HG03108 (cell line): Measurements from ENCODE around the gene SLC6A7.

Source experiments
- ATAC-seq: cut with Tn5 transposase; IDR thresholded peaks from one replicate; pipeline ENCODE4 v1.9.1; 2021; ENCODE audit warnings: moderate library complexity; ENCODE audit not compliant: unreplicated experiment

The SLC6A7 gene

DNA sequence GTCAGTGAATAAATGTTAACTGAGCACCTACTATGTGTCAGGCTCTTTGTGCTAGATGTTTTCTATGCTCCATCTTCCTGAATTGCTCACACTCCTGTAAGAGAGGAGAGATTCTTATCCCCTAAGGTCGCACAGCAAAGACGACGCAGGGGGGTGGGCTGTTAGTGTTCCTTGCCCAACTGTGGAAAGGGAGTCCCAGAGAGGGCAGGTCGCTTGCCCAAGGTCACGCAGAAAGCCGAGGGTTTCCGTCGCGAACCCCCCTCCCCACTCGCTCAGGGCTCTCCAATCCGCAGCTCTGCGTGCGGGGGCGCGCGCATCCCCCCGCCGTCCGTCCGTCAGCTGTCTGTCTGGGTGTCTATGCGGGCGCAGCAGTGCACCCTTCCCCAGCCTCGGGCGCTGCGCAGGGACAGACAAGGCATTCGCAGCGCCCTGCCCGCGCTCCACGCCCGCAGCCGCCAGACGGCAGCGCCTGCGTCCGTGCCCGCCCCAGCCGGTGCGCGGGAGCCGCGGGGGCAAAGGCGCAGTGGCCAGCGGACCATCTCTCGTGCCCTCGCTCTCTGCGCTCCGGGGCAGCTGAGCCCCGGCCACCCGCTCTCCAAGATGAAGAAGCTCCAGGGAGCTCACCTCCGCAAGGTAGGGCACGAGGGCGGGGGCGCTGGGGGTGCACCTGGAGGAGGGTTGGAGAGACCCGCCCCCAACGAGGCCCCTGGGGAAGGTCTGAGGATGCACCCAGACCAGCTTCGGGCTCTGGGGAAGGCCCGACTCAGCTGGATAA, at the start of gene SLC6A7:
SLC6A7 (plus strand) TSS at position 335 of the 775 bp plus-strand sequence; CDS start at position 601, 266 bp downstream.
- no peak for ATAC-seq

DNA sequence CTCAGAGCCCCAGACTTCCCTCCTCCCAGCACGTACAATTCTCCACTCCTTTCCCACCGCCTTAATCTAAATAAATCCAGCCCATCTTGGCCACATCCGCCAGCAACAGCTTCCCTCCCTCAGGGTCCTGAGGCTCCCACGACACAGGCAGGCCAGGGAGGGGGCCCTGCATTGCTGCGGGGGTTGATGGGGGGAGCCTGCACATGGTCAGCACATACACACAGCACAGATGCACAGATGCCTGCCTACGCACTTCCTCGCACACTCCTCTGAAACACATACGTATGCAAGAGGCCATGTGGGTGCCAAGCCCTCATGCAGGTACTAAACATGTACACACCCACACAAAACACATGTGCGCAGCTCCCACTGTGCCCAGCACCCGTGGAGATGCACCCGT, 49.0 kb upstream of the SLC6A7 start:
- ATAC-seq = no peak

DNA sequence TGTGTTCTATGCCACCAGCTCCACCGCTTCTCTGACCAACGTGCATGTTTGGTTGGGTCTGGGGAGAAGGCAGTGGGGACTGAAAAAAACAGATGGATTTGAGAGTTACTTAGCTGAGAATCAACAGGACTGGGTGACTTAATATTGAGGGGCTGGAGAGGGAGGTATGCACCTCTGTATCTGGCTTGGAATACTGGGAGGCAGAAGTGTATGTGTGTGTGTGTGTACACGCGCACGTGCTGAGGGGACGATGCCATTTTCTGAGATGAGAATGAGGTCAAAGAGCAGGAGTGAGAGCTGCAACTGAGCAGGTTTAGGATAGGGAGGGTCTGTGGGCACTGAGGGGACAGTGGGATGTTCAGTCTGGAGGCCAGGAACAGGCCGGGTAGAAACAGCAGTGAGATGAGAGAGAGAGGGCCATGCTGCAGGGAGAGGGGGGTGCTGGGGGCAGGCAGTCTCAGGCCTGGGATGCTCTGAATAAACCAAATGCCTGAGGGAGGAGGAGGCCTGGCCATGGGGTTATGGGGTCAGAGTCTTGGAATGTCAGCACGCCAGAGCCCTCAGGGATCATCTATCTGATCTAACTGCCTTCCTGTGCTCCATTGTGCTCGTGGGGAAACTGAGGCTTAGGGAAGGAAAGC, 48.2 kb upstream of the SLC6A7 start:
- no peak for ATAC-seq

DNA sequence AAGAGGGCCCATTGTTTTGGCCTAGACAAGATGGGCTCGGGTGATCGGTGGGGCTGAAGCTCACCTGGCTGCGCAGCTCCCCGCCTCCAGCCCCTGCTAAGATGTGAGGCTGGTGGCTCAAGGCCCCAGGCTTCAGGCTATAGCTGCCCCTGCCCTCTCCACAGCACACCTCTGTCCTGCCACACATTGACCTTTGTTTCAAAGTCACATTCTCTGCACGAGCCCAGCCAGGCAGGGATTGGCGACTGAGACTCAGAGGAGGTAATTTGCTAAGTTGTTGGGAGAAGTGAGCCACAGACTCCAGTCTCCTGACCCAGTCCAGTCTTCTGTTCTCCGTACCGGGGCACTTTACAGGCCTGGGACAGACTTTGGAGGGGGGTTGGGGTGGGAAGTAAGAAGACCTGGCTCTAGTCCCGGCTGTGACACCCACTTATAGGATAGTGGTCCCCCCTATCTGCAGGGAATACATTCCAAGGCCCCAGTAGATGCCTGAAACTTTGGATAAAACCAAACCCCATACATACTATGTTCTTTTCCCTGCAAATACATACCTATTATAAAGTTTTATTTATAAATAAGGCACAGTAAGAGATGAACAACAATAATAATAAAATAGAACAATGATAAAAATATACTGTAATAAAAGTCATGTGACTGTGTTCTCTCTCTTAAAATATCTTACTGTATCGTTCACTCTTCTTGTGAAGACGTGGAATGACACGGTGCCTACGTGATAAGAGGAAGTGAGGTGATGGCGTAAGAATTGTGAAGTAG, 47.5 kb upstream of the SLC6A7 start:
- no peak for ATAC-seq

DNA sequence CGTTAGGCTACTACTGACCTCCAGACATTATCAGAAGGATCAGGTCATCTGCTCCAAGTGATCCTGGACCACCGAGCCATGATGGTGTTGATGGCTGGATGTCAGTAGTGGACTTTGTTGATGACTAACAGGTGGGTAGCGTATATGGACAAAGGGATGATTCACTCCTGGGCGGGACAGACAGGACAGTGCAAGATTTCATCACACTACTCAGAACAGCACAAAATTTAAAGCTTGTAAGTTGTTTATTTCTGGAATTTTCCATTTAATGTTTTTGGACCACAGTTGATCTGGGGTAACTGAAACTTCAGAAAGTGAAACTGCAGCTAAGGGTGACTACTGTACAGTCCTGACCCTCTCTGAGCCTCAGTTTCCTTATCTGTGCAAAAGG, 46.9 kb upstream of the SLC6A7 start:
- no peak for ATAC-seq

DNA sequence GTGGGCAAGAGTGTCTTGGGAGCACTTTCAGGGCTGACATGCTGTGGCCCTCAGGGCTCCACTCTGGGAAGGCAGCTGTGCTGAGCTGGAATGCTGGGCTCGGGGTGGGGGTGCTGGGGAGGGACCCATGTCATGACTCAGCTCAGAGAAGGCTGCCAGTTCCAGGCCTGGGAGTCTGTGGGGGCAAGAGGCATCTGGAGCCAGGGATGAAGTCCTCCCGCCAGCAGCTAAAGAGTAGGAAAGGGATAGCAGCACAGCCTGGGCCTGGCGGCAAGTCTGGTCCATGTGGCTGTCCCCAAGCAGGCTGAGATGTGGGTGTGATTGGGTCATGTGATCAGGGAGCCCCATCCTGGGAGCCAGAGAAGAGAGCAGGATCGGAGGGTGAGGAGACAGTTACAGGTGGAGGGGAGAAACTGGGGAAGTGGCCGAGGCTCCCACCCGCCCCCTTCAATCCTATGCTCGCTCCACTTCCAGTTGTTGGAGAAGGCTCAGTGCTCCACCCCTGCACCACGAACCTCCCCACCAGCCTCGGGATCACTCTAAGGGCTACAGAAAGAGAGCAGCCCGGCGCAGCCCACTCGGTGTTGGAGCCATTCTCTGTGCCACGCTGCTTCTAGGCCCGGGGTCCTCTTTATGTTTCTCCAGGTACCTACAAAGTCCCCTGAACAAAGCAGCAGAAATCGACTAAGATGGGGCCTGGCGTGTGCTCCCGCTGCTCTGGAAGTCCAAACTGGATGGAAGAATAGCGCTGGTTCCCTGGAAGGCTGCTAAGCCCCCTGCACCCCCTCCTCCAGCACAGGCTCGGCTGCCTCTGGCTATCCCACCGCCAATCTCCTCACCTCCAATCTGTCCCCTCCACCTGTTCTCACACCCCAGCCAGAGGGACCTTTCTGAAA, 46.3 kb upstream of the SLC6A7 start:
- no peak for ATAC-seq

DNA sequence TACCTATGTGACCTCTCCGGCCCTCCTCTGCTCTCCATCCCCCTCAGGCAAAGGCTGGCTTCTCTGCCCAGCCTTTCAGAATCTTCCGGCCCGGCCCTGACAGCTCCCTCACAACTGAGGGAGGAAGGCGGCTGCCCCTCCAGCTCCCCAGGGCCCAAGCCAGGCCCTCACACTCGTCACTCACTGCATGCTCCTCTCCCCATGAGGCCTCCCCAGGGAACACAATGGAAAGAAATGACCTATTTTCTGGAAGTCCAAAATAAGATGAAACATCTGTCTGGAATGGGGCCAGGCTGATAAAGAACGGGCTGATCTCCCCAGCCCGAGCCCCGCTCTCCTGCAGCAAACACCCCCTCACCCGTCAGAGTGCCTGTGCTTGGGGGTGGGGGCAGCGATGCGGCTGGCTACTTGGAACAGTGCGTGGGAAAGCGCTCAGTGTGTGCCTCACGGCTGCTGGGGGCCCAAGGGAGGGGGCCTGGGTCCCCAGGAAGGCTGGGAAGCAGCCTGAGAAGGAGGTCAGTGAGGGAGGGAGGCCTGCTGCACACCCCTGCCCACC, 45.5 kb upstream of the SLC6A7 start:
- ATAC-seq = no peak

DNA sequence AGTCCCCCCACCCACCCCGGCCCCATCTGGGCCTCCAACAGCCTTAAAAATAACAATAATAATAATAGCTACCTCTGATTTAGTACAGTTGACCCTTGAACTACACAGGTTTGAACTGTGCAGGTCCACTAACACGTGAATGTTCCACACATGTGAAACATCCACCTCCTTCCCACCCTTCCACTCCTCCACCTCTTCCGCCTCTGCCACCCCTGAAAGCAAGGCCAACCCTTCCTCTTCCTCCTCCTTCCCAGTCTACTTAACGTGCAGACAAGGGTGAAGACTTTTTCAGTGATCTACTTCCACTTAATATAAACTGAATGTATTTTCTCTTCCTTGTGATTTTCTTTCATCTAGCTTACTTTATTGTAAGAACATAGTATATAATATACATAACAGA, 45.0 kb upstream of the SLC6A7 start:
- ATAC-seq = no peak

DNA sequence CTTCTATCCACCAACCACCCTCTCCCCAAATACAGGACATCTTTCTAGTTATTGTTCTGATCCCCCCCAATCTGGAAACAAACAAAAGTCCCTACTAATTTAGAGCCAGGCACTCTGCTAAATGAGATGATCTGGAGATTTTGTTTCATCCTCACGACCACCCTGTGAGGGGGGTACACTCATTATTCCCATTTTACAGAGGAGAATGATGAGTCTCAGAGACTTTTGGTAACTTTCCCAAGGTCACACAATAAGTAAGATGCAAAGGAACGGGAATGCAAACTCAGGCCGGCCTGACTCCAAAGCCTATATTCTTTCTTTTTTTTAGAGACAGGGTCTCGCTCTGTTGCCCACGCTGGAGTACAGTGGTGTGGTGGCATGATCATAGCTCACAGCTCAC, 43.6 kb upstream of the SLC6A7 start:
- ATAC-seq = no peak

DNA sequence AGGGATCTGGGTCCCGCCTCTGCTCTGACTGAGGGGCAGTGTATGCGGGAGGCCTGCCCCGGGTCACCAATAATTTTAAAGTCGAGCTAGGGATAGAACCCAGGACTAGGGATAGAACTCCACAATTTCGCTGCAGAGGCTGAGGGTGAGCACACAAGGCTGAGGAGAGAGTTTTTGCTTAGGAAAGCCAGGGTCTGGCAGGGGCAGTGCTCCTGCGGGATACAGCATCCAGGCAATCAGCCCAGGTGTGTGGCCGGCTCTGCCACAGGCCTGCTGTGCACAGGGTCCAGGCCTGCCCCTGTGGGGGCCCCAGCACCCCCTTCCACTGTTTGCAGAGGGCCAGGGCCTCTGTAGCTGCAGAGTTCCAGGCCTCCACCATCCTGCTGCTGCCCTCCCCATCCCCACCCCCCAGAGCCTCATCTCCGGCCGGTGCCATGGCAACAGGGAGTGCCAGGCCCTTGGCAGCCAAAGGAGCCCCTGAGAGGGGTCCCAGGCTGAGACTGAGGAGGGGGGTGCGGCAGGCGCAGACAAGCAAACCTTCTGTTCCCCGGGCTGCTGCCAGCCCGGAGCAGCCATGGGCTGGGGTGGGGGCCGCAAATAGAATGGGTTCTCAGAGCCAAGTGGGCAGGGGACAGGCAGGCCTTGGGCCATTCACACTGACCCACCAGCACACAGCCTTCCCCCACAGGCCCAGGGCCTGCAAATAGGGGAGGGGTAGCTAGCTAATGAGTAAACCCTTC, 42.8 kb upstream of the SLC6A7 start:
- ATAC-seq = no peak

DNA sequence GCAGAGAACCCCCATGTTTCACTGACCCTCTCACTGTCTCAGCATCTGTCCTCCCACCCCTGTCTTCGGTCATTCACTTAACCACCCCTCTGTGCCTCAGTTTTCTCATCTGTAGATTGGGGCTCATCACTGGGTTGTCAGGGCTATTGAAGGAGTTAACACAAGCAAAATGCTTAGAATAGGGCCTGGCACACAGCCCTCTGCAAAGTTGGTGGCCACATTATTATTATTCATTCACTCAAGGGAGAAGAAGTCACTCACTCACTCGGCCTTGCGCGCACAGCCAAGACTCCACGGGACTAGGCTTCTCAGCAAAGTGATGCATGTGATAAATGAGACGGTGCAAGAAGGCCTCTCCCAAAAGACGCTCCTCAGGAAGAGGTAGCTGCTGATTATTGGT, 42.2 kb upstream of the SLC6A7 start:
- no peak for ATAC-seq

DNA sequence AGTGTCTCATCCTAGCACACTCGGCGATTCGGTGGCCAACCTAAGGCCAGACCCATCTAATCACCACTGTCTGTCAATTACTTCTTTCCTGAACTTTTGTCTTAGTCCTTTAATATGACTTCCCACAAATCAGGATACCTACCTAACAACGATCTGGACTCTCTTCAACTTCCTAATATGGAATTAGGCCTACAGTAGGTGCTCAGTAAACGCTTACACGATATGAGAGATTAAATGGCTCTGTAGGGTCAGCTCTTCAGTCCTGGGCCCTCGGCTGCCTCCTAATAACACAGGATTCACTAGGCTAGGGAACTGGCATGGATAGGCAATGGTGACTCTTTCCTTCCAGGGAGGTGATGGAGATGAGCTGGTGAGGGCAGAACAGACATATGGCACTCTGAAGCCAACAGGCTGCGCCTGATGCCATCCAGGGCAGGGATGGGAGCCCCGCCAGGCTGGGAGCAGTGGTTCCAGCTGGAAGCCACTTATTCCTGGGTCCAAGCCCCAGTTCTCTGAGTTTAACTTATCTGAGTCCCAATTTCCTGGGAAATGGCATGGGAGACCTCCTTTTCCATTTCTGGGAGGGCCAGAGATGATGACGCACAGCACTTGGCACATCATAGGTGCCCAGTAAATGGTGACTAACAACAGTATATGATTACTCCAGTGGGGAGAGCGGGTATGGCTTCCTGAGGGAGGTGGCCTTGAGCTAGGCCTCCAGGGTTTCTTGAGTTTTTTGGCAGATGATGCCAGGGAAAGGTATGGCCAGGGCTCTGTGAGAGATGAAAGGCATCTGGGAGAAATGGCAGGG, 41.5 kb upstream of the SLC6A7 start:
- ATAC-seq = no peak

DNA sequence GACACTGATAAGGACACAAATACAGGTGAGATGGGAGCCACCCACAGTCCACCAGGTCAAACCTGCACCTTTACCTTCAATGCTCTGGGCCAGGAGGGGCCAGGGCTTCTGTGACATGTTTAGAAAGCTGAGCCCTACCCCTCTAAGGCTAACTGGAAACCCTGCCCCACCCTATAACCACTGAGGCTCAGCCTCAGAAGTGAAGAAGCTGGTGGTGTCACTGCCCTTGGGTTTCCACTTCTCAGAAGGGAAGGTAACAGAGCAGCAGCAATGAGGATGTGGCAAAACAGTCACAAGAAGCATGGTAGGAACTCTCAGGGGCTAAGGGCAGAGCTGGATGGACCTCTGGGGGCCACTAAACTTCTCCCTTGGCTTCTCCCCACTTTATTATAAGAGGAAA, 40.2 kb upstream of the SLC6A7 start:
- ATAC-seq = no peak

DNA sequence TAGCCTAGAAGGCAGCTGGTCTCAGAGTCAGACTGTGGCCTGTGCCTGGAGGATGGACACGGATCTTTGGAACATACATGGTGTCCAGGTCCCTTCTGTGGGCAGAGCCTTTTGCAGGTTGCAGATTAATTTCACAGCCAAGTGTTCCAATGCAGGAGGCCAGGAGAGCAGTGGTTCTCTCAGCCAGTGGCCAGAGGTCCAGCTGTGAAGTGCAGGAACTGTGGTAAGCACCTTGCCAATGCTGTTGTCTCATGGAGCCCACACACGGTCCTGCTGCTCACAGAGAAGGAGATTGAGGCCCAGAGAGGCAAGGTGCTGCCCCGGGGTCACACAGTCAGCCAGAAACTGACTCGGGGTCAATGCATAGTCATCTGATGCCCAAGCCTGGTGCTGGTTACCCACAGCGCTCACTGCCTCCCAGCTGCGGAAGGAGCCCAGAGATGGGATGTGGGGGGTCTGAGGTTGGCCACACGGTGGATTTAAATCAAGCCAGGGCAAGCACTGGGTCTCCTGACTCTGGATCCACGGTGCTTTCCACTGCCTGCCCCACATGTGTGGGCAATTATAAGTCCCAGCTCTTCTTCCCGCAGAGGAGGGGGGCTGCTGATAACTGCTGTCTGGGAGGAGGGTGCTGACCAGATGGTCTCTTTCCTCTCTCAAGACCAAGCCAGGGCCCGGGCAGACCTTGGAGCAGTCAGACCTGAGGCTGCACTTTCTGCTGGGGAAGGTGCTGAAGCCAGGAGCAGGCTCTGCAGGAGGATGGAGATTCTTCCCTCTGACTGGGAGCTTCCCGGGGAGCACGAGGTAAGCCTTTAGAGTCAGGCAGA, 37.0 kb upstream of the SLC6A7 start:
- no peak for ATAC-seq

DNA sequence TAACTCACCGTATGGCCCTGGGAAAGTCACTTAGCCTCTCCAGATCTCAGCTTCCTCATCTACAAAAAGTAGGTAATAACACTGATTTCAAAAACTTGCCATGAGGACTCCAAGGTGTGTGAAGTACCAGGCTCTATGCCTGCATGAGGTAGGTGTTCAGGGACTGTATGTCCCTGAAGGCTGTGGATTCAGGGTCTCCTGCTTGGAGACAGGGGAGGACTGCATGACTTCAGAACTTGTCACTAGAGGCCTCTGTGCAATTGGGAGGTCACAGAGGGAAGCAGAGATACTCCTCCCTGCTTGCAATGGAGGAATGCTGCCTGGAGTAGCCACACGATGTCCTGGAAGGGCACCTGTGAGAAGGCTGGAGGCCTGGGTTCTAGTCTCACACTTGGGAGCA, 36.4 kb upstream of the SLC6A7 start:
- ATAC-seq = no peak

DNA sequence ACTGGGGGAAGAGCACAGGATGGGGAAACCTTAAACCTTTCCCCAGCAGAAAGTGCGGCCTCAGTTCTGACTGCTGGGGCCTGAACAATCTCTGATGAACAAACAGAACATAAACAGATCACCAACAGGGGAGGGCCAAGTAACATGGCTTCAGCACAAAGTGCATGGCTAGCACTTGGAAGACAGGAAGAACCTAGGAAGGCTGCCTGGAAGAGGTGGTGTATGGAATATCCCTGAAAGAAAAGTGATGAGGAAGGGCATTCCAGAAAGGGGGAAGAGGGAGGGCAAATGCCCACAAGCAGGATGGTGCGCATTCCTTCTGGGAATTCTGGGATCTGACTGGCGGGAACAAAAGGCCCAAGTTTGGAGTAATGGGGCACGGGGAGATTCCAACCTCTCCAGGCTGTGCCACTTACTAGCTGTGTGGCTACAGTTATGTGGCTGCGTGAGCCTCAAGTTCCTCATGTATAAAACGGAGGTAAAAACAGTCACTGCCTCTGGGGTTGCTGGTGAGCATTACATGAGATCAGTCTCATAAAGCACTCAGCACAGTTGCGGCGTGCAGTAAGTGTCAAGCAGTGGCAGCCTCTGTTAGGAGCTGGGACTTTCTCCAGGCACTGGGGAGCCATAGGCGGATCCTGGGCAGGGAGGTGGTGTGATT, 35.8 kb upstream of the SLC6A7 start:
- no peak for ATAC-seq

DNA sequence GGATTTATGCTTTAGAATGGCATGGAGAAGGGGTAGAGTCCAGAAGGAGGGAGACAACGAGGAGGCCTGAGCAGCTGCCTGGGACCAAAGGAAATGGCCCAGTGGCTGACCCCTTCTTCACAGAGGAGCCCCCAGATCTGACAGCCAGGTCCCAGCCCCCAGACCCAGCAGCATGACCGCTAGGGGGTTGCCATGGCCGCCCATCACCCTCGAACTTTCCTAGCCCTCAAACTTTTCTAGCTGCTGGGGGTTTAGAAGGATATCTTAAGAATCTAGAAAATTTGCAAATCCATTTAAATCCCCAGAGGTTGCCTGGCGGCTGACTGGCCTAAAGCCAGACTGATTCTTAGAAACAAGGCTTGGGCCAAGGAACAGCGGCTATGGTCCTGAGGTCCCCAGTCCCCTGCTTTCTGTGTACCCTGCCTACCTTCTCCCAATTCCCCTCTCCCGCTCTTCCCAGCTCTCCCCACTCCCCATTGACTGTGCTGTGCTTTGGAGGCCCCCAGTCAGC, 35.2 kb upstream of the SLC6A7 start:
- no peak for ATAC-seq
